ENCODE data around the gene SORL1-AS1.

The SORL1-AS1 gene

GRCh38 chr11:121488641-121489040 lies 35.9 kb upstream of the SORL1-AS1 start:
- Mint-ChIP-seq H3K36me3 (peaks cover 37% of the 10 kb centered on the region), H3K4me1 (peaks cover 67 to 79% of the 10 kb centered on the region in 2 donors), H3K4me3 (no peak overlapping the region), H3K27ac (peak overlapping the region; percentile 89 to 95), H3K27me3 (ENCODE audit: low read depth in 2 of 2) (no peaks in the 10 kb centered on the region), H3K9me3 (no peaks in the 10 kb centered on the region)
- DNase-seq: no peak
- Histone ChIP-seq H3K4me1 (ENCODE audit: control insufficient read depth, insufficient read depth, low read length) (peaks cover 47% of the 10 kb centered on the region), H3K27me3 (ENCODE audit: control insufficient read depth, insufficient read depth, low read length) (no peaks in the 10 kb centered on the region), H3K27ac (ENCODE audit: low read length) (no peak overlapping the region), H3K9me3 (ENCODE audit: control insufficient read depth, insufficient read depth, low read length) (no peaks in the 10 kb centered on the region), H3K4me3 (ENCODE audit: low read length) (no peak overlapping the region), H3K36me3 (ENCODE audit: control insufficient read depth, insufficient read depth, low read length) (peaks cover 66% of the 10 kb centered on the region)
- intact Hi-C loops (cut with micrococcal nuclease): no loop called here
- ATAC-seq: no peak
- 80% methylated on average over 3 of the region's 6 CpGs for WGBS (ENCODE audit: insufficient coverage)
- no peak for TF ChIP-seq CTCF (IDR thresholded peaks at IDR 0.05)

GRCh38 chr11:121488170-121488569 lies 35.4 kb upstream of the SORL1-AS1 start:
- Histone ChIP-seq H3K4me1 (ENCODE audit: control insufficient read depth, insufficient read depth, low read length) (peaks cover 51% of the 10 kb centered on the region), H3K4me3 (ENCODE audit: low read length) (no peak overlapping the region), H3K27me3 (ENCODE audit: control insufficient read depth, insufficient read depth, low read length) (no peaks in the 10 kb centered on the region), H3K27ac (ENCODE audit: low read length) (no peak overlapping the region), H3K36me3 (ENCODE audit: control insufficient read depth, insufficient read depth, low read length) (peaks cover 63% of the 10 kb centered on the region), H3K9me3 (ENCODE audit: control insufficient read depth, insufficient read depth, low read length) (no peaks in the 10 kb centered on the region)
- WGBS (ENCODE audit: insufficient coverage): 92% methylated on average over 2 of the region's 2 CpGs
- Mint-ChIP-seq H3K36me3 (peaks cover 34% of the 10 kb centered on the region), H3K4me3 (no peak overlapping the region), H3K9me3 (no peaks in the 10 kb centered on the region), H3K4me1 (peaks cover 67 to 79% of the 10 kb centered on the region in 2 donors), H3K27ac (peak overlapping the region; percentile 89 to 95), H3K27me3 (ENCODE audit: low read depth in 2 of 2) (no peaks in the 10 kb centered on the region)
- no peak for DNase-seq
- no peak for TF ChIP-seq CTCF (IDR thresholded peaks at IDR 0.05)
- intact Hi-C loops (cut with micrococcal nuclease): no loop called here
- no peak for ATAC-seq

- WGBS (ENCODE audit: insufficient coverage): 82% methylated on average over 6 of the region's 6 CpGs
- Mint-ChIP-seq H3K4me1 (peaks cover 76 to 86% of the 10 kb centered on the region in 2 donors), H3K9me3 (no peaks in the 10 kb centered on the region), H3K27ac (peak overlapping the region; percentile 89 to 95), H3K27me3 (ENCODE audit: low read depth in 2 of 2) (no peaks in the 10 kb centered on the region), H3K4me3 (no peak overlapping the region), H3K36me3 (peaks cover 34% of the 10 kb centered on the region)
- ATAC-seq: no peak
- H3K9me3 ChIP-seq (ENCODE audit: control insufficient read depth, insufficient read depth, low read length): no peaks in the 10 kb centered on the region
- intact Hi-C loops (cut with micrococcal nuclease): no loop called here
- H3K4me3 ChIP-seq (ENCODE audit: low read length): no peak overlapping the region
- no peaks in the 10 kb centered on the region for H3K27me3 ChIP-seq (ENCODE audit: control insufficient read depth, insufficient read depth, low read length)
- peaks cover 60% of the 10 kb centered on the region for H3K36me3 ChIP-seq (ENCODE audit: control insufficient read depth, insufficient read depth, low read length)
- TF ChIP-seq CTCF (IDR thresholded peaks at IDR 0.05): no peak
- DNase-seq: no peak
- H3K4me1 ChIP-seq (ENCODE audit: control insufficient read depth, insufficient read depth, low read length): peaks cover 61% of the 10 kb centered on the region
- peak overlapping the region; percentile 37 for H3K27ac ChIP-seq (ENCODE audit: low read length)
Observed at GRCh38 chr11:121487191-121487590, 34.4 kb upstream of the SORL1-AS1 start.

- H3K4me1 ChIP-seq (ENCODE audit: control insufficient read depth, insufficient read depth, low read length): peaks cover 72% of the 10 kb centered on the region
- H3K4me3 Mint-ChIP-seq: no peak overlapping the region
- peak overlapping the region; percentile 93 for H3K27ac ChIP-seq (ENCODE audit: low read length)
- no peak for DNase-seq
- WGBS (ENCODE audit: insufficient coverage): 97% methylated on average over 5 of the region's 5 CpGs
- peaks cover 34% of the 10 kb centered on the region for H3K36me3 Mint-ChIP-seq
- H3K27me3 Mint-ChIP-seq (ENCODE audit: low read depth in 2 of 2): no peaks in the 10 kb centered on the region
- intact Hi-C loops (cut with micrococcal nuclease): no loop called here
- H3K4me1 Mint-ChIP-seq: peaks cover 76 to 87% of the 10 kb centered on the region in 2 donors
- peaks cover 52% of the 10 kb centered on the region for H3K36me3 ChIP-seq (ENCODE audit: control insufficient read depth, insufficient read depth, low read length)
- H3K9me3 ChIP-seq (ENCODE audit: control insufficient read depth, insufficient read depth, low read length): no peaks in the 10 kb centered on the region
- H3K27me3 ChIP-seq (ENCODE audit: control insufficient read depth, insufficient read depth, low read length): no peaks in the 10 kb centered on the region
- no peak for TF ChIP-seq CTCF (IDR thresholded peaks at IDR 0.05)
- peak overlapping the region; percentile 94 to 95 for H3K27ac Mint-ChIP-seq
- no peak overlapping the region for H3K4me3 ChIP-seq (ENCODE audit: low read length)
- ATAC-seq: no peak
- H3K9me3 Mint-ChIP-seq: no peaks in the 10 kb centered on the region
Observed at GRCh38 chr11:121486054-121486453, 33.3 kb upstream of the SORL1-AS1 start.

All from natural killer cell (primary cell).